ENCODE measurements around the gene FGFBP3.

- TF ChIP-seq POLR2AphosphoS5 (IDR thresholded peaks at IDR 0.05; ENCODE audit: low read depth, low read length) (no peak), POLR2A (IDR thresholded peaks at IDR 0.05; ENCODE audit: low read depth, low read length) (no peak), TAF1 (IDR thresholded peaks at IDR 0.05; ENCODE audit: low read depth, low read length) (no peak)
These were observed 52.6 kb downstream of the FGFBP3 start for GRCh38 chr10:91856637-91857036.

Measured in GM12891 (cell line).